ENCODE measurements around the gene DTX1.

The DTX1 gene

DNA sequence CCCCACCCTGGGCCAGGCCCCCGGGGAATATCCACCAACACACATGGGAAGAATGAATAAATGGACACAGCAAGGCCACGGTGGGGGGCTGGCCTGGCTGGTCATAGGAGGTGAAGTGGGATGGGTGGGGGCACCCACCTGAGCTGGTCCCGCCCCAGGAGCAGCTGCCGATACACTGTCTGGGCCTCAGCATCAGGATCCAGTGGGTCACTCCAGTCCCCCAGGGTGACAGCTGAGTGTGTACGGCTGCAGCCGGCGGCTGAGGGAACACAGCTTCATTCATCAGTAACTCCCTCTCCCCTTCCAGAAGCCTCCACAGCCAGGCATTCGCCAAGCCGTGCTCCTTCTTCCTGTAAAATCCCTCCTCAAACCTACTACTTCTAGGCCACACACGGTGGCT lies 45.2 kb downstream of the DTX1 start:
- no peak for TF ChIP-seq CTCF (IDR thresholded peaks at IDR 0.05)

- no peak for TF ChIP-seq CTCF (IDR thresholded peaks at IDR 0.05)
These were observed 46.3 kb downstream of the DTX1 start for GRCh38 chr12:113102811-113103210.

DNA sequence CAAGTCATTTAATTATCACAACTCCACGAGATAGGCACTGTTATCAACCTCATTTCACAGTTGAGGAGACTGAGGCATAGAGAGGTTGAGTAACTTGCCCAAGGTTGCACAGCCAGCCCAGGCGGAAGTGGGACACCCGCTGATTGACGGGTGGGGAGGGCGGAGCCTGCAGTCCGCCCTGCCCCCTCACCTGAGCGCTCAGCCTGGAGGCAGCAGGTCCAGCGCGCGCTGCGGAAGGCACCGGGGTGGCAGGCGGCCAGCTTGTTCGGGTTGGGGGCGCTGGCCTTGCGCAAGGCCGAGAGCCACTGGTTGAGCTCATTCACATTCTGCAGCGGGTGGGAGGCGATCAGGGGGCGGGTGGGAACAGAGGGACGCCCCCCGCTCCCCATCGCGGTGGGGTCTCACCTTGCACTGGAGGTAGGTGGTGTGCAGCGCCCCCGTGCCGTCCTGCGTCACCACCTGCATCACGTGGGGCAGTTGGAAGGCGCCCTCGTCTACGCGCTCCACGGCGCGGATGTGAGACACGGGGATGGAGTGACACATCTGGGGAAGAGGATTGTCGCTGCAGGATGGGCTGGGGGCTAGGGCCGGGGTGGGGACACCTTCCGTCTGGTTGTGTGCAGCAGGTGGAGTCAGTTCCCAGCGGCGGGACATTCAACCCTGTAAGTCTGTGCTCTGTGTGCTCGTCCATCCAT lies 47.4 kb downstream of the DTX1 start:
- no peak for TF ChIP-seq CTCF (IDR thresholded peaks at IDR 0.05)

DNA sequence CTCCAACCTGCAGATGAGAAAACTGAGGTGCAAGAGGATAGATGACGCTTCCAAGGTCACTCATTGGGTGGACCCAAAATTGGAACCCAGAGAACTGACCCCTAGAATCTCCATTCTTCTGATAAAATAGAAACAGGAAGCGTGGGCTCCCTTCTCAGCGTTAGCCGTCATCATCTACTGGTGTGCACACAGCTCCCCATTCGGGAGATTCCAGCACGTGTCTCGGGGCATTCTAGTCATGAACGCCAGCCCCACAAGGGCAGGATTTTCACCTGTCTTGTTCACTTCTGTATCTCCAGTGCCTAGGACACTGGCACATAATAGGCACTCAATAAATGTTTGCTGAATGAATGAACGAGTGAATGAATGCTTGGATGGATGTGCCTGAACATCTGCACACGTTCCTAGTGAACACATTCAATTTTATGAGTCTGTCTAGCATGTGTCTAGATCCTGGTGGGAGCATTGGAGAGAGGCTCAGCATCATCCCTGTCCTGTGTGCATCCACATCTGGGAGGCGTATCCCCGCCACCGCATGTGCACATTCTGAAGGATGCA lies 48.5 kb downstream of the DTX1 start:
- no peak for TF ChIP-seq CTCF (IDR thresholded peaks at IDR 0.05)

- no peak for TF ChIP-seq CTCF (IDR thresholded peaks at IDR 0.05)
These were observed 49.2 kb downstream of the DTX1 start for GRCh38 chr12:113105606-113106271.

DNA sequence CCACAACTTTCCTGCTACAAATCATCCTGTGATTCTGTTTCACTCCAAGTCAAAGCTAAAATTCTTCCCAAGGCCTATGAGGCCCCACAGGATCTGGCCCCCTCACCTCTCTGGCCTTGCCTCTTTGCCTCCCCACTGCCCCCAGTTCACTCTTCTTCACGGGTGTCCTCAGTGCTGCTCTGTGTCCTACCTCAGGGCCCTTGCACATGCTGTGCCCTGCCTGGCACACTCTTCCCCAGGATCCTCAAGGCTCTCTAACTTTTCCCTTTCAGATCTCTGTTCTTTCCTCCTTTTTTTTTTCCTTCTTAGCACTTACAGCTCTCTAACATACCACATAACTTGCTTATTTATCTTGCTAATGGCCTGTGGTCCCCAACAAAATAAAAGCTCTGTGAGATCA lies 49.8 kb downstream of the DTX1 start:
- no peak for TF ChIP-seq CTCF (IDR thresholded peaks at IDR 0.05)

GRCh38 chr12:113108308-113108707 lies 51.8 kb downstream of the DTX1 start:
- TF ChIP-seq CTCF (IDR thresholded peaks at IDR 0.05), result no peak

All from LNCAP (cell line).